ENCODE measurements around the gene PCDHGB5. TPM values are rescaled to one million over a fixed set of nuclear protein-coding genes. Genes with fewer than 3 reads are reported as not detected.

The PCDHGB5 gene
- total and polyA plus RNA-seq, 2 experiments from 2014 or later, result 1.2 TPM; not detected in 1

DNA sequence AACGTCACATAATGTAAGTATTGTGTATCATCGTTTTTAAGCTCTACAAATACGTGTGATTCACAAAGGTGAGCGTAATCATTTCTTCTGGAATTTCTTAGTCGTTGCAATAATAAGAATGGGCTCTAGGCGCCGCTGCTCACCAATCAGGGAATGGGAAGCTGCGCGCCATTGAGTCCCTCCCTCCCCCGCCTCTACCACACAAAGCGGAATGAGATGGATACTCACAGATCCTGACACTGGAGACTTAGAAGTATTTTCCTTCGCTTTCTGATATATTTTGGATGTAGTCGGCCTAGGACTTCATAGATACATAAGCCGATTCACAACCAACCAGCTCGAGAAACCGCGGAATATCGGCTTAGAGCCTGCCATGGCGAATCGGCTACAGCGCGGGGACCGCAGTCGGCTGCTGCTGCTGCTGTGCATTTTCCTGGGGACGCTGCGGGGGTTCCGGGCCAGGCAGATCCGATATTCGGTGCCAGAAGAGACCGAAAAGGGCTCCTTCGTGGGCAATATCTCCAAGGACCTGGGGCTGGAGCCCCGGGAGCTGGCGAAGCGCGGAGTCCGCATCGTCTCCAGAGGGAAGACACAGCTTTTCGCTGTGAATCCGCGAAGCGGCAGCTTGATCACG, 23.2 kb downstream of the PCDHGB5 start, which contains the start of gene PCDHGA11:
Gene PCDHGA11 (plus strand): TSS at position 197 of the 634 bp plus-strand sequence. CDS start 177 bp downstream, at position 374.
- Histone ChIP-seq H3K9me3 (ENCODE audit: low read depth) (peaks cover 23% of the 10 kb centered on the region), H3K4me1 (ENCODE audit: low read depth) (no peaks in the 10 kb centered on the region), H3K36me3 (peaks cover 6% of the 10 kb centered on the region), H3K27me3 (no peaks in the 10 kb centered on the region), H3K4me3 (no peak within 1 kb of the TSS), H3K27ac (no peak within 1 kb of the TSS)
- TF ChIP-seq, protein P1, sequence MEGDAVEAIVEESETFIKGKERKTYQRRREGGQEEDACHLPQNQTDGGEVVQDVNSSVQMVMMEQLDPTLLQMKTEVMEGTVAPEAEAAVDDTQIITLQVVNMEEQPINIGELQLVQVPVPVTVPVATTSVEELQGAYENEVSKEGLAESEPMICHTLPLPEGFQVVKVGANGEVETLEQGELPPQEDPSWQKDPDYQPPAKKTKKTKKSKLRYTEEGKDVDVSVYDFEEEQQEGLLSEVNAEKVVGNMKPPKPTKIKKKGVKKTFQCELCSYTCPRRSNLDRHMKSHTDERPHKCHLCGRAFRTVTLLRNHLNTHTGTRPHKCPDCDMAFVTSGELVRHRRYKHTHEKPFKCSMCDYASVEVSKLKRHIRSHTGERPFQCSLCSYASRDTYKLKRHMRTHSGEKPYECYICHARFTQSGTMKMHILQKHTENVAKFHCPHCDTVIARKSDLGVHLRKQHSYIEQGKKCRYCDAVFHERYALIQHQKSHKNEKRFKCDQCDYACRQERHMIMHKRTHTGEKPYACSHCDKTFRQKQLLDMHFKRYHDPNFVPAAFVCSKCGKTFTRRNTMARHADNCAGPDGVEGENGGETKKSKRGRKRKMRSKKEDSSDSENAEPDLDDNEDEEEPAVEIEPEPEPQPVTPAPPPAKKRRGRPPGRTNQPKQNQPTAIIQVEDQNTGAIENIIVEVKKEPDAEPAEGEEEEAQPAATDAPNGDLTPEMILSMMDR (IDR thresholded peaks at IDR 0.05; ENCODE audit: low read depth, low read length), result peak; percentile 61
- DNase-seq (ENCODE audit: low read depth in 1 of 2, low spot score in 1 of 2), result peak in 1 of 2 donors; percentile 73

DNA sequence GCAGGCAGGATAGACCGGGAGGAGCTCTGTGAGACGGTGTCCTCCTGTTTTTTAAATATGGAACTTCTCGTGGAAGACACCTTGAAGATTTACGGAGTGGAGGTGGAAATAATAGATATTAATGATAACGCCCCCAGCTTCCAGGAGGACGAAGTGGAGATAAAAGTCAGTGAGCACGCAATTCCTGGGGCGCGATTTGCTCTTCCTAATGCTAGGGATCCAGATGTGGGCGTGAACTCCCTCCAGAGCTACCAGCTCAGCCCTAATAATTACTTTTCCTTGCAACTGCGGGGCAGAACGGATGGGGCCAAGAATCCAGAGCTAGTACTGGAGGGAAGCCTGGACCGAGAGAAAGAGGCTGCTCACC, 23.7 kb downstream of the PCDHGB5 start:
- DNase-seq (ENCODE audit: low read depth in 1 of 2, low spot score in 1 of 2), result no peak
- Histone ChIP-seq H3K9me3 (ENCODE audit: low read depth) (peaks cover 27% of the 10 kb centered on the region), H3K27ac (no peak overlapping the region), H3K27me3 (no peaks in the 10 kb centered on the region), H3K4me1 (ENCODE audit: low read depth) (no peaks in the 10 kb centered on the region), H3K36me3 (peaks cover 6% of the 10 kb centered on the region), H3K4me3 (no peak overlapping the region)
- TF ChIP-seq, protein P1 (IDR thresholded peaks at IDR 0.05; ENCODE audit: low read depth, low read length), result peak; percentile 3

DNA sequence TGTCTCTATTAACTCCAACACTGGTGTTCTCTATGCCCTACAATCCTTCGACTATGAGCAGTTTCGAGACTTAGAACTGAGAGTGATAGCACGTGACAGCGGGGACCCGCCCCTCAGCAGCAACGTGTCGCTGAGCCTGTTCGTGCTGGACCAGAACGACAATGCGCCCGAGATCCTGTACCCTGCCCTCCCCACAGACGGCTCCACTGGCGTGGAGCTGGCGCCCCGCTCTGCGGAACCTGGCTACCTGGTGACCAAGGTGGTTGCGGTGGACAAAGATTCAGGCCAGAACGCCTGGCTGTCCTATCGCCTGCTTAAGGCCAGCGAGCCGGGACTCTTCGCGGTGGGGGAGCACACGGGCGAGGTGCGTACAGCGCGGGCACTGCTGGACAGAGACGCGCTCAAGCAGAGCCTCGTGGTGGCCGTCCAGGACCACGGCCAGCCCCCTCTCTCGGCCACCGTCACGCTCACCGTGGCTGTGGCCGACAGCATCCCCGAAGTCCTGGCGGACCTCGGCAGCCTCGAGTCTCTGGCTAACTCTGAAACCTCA, 25.1 kb downstream of the PCDHGB5 start:
- Histone ChIP-seq H3K27ac (no peak overlapping the region), H3K4me1 (ENCODE audit: low read depth) (no peaks in the 10 kb centered on the region), H3K9me3 (ENCODE audit: low read depth) (peaks cover 27% of the 10 kb centered on the region), H3K36me3 (peaks cover 6% of the 10 kb centered on the region), H3K4me3 (no peak overlapping the region), H3K27me3 (no peaks in the 10 kb centered on the region)
- TF ChIP-seq, protein P1 (IDR thresholded peaks at IDR 0.05; ENCODE audit: low read depth, low read length), result no peak
- no peak for DNase-seq (ENCODE audit: low read depth in 1 of 2, low spot score in 1 of 2)

DNA sequence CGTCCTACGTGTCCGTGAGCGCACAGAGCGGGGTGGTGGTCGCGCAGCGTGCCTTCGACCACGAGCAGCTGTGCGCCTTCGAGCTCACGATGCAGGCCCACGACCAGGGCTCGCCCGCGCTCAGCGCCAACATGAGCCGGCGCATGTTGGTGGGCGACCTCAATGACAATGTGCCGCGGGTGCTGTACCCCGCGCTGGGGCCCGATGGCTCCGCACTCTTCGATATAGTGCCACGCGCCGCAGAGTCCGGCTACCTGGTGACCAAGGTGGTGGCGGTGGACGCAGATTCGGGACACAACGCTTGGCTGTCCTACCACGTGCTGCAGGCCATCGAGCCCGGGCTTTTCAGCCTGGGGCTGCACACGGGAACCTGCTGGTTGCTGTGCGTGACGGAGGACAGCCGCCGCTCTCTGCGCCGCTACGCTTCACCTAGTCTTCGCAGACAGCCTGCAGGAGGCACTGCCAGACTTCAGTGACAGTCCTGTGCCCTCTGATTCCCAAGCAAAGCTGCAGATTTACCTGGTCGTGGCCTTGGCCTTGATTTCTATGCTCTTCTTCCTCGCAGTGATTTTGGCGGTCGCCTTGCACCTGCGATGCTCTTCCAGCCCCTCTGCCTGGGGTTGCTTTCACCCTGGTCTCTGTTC, 30.2 kb downstream of the PCDHGB5 start:
- no peaks in the 10 kb centered on the region for H3K27me3 ChIP-seq
- peaks cover 9% of the 10 kb centered on the region for H3K9me3 ChIP-seq (ENCODE audit: low read depth)
- no peak overlapping the region for H3K27ac ChIP-seq
- TF ChIP-seq, protein P1 (IDR thresholded peaks at IDR 0.05; ENCODE audit: low read depth, low read length), result no peak
- no peaks in the 10 kb centered on the region for H3K36me3 ChIP-seq
- H3K4me1 ChIP-seq (ENCODE audit: low read depth), result no peaks in the 10 kb centered on the region
- no peak overlapping the region for H3K4me3 ChIP-seq
- DNase-seq (ENCODE audit: low read depth in 1 of 2, low spot score in 1 of 2), result no peak

DNA sequence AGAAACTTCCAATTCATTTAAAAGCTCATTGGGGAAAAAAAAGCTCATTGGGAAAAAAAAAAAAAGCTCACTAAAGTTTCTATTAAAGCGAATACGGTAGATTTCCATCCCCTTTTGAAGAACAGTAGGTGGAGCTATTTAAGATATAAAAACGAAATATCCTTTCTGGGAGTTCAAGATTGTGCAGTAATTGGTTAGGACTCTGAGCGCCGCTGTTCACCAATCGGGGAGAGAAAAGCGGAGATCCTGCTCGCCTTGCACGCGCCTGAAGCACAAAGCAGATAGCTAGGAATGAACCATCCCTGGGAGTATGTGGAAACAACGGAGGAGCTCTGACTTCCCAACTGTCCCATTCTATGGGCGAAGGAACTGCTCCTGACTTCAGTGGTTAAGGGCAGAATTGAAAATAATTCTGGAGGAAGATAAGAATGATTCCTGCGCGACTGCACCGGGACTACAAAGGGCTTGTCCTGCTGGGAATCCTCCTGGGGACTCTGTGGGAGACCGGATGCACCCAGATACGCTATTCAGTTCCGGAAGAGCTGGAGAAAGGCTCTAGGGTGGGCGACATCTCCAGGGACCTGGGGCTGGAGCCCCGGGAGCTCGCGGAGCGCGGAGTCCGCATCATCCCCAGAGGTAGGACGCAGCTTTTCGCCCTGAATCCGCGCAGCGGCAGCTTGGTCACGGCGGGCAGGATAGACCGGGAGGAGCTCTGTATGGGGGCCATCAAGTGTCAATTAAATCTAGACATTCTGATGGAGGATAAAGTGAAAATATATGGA, 32.8 kb downstream of the PCDHGB5 start, which contains the start of gene PCDHGA12:
Gene PCDHGA12 (plus strand): TSS at position 176 of the 782 bp plus-strand sequence. CDS start 253 bp downstream, at position 429.
- H3K4me3 ChIP-seq, result no peak within 1 kb of the TSS
- no peaks in the 10 kb centered on the region for H3K36me3 ChIP-seq
- H3K4me1 ChIP-seq (ENCODE audit: low read depth), result no peaks in the 10 kb centered on the region
- H3K27me3 ChIP-seq, result no peaks in the 10 kb centered on the region
- no peak within 1 kb of the TSS for H3K27ac ChIP-seq
- TF ChIP-seq, protein P1 (IDR thresholded peaks at IDR 0.05; ENCODE audit: low read depth, low read length), result peak; percentile 72
- DNase-seq (ENCODE audit: low read depth in 1 of 2, low spot score in 1 of 2), result peak in 1 of 2 donors; percentile 95
- peaks cover 9% of the 10 kb centered on the region for H3K9me3 ChIP-seq (ENCODE audit: low read depth)
